Tibial nerve (tissue), 4 donors: Measurements from ENCODE around the gene HECTD4. TPM values are rescaled to one million over a fixed set of nuclear protein-coding genes. Genes with fewer than 3 reads are reported as not detected.

ENCODE experiments used
- DNase-seq, 2 donors: peaks; one replicate each; pipeline ENCODE4 v3.0.0-alpha.2; 2019; ENCODE audit warnings: low spot score in 2 of 2
- H3K27ac ChIP-seq, 4 donors: fragments of 200-600 bp; sonication (generic) in 3 of 4; one replicate each; pipeline ENCODE4 v1.5.1; 2017 to 2019; ENCODE audit warnings: mild to moderate bottlenecking in 1 of 4
- H3K27me3 ChIP-seq, 2 donors: fragments of 200-600 bp; sonication (generic) in 1 of 2; one replicate each; pipeline versions ENCODE4 v1.5.1 to v1.6.0; 2017 to 2019
- H3K36me3 ChIP-seq, 3 donors: fragments of 200-600 bp; sonication (generic); one replicate each; pipeline ENCODE4 v1.5.1; 2018 to 2019
- H3K4me1 ChIP-seq, 4 donors: fragments of 200-600 bp; sonication (generic) in 3 of 4; one replicate each; pipeline ENCODE4 v1.5.1; 2017 to 2019
- H3K4me3 ChIP-seq, 4 donors: fragments of 200-600 bp; sonication (generic) in 3 of 4; one replicate each; pipeline ENCODE4 v1.5.1; 2017 to 2019; ENCODE audit warnings: mild to moderate bottlenecking in 1 of 4, moderate library complexity in 1 of 4
- H3K9me3 ChIP-seq, 4 donors: fragments of 200-600 bp; sonication (generic) in 3 of 4; one replicate each; pipeline ENCODE4 v1.5.1; 2017 to 2019
- EP300 ChIP-seq, 2 donors: sonication (generic); formaldehyde crosslinking; IDR thresholded peaks; one replicate each; pipeline ENCODE4 v1.6.1; 2017; ENCODE audit warnings: antibody characterized with exemption in 2 of 2, mild to moderate bottlenecking in 1 of 2
- POLR2A ChIP-seq, 2 donors: fragments of 450-650 bp; IDR thresholded peaks; one replicate each; pipeline ENCODE4 v1.6.1; 2017; ENCODE audit warnings: antibody characterized with exemption in 2 of 2, mild to moderate bottlenecking in 2 of 2, moderate library complexity in 2 of 2
- WGBS, 2 donors: methylation state at CpG; one replicate each; pipeline ENCODE4 v1.1.5; 2018; 5-methylcytosine and 5-hydroxymethylcytosine counted together
- total RNA-seq, 4 donors: library from RNA; depleted of rRNA; stranded (reverse); fragments of >200 nt; gene quantifications; one replicate each; pipeline ENCODE4 v1.1.0, GENCODE V29; 2016
- TF ChIP-seq, protein P1 (sequence below), 5 experiments: fragments of 200-600 bp in 3 of 5; fragments of 450-650 bp in 2 of 5; sonication (generic) in 3 of 5; IDR thresholded peaks; one replicate each; pipeline ENCODE4 v1.5.1; 2016 to 2019; ENCODE audit warnings: antibody characterized with exemption in 5 of 5, mild to moderate bottlenecking in 3 of 5, moderate library complexity in 2 of 5

Gene HECTD4
- total RNA-seq, 4 donors from 2014 or later, result 43.0 to 70.5 (median 58.5) TPM

DNA sequence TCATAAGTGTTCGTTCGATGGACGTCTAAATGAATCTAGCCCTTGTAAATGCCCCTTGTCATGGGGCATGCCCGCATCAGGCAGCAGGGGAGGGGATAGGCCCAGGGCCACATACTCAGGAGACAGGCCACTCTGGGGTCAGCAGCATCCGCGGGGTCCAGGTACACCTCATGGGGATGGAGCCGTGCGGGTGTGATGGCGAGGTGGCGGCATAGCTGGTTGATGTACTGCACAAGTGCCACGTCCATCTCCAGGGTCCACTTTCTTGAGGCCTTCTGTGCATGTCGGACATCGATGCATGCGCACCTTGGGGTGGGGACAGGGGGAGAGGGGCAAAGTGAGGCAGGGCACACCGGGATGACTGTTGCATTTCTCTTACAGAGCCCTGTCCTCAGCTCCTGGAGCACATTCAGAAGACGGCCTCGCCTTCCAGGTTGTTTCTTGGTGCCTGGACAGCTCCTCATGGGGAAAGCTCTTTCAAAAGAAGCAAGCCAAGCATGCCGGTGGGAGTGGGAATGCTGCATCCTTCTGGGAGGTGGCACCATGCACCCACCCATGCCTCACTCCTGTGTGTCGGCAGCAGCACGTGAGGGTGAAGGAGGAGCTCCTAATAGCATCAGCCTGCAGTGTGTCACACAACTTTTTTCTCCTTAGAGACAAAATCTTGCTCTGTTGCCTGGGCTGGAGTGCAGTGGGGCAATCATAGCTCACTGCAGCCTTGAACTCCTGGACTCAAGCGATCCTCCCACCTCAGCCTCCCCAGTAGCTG lies 209.5 kb downstream of the HECTD4 start:
- Histone ChIP-seq H3K36me3 (peaks cover 0 to 88% (median 8%) of the 10 kb centered on the region in 3 donors), H3K27me3 (no peaks in the 10 kb centered on the region), H3K4me3 (no peak overlapping the region), H3K4me1 (peaks cover 0 to 13% (median 3%) of the 10 kb centered on the region in 4 donors), H3K9me3 (no peaks in the 10 kb centered on the region), H3K27ac (no peak overlapping the region)
- no peak for TF ChIP-seq POLR2A (IDR thresholded peaks at IDR 0.05)
- TF ChIP-seq EP300 (IDR thresholded peaks at IDR 0.05), result no peak
- TF ChIP-seq, protein P1, sequence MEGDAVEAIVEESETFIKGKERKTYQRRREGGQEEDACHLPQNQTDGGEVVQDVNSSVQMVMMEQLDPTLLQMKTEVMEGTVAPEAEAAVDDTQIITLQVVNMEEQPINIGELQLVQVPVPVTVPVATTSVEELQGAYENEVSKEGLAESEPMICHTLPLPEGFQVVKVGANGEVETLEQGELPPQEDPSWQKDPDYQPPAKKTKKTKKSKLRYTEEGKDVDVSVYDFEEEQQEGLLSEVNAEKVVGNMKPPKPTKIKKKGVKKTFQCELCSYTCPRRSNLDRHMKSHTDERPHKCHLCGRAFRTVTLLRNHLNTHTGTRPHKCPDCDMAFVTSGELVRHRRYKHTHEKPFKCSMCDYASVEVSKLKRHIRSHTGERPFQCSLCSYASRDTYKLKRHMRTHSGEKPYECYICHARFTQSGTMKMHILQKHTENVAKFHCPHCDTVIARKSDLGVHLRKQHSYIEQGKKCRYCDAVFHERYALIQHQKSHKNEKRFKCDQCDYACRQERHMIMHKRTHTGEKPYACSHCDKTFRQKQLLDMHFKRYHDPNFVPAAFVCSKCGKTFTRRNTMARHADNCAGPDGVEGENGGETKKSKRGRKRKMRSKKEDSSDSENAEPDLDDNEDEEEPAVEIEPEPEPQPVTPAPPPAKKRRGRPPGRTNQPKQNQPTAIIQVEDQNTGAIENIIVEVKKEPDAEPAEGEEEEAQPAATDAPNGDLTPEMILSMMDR (IDR thresholded peaks at IDR 0.05), result no peak
- 95 to 96% methylated on average over 21 of the region's 21 CpGs for WGBS, 2 donors
- no peak for DNase-seq

DNA sequence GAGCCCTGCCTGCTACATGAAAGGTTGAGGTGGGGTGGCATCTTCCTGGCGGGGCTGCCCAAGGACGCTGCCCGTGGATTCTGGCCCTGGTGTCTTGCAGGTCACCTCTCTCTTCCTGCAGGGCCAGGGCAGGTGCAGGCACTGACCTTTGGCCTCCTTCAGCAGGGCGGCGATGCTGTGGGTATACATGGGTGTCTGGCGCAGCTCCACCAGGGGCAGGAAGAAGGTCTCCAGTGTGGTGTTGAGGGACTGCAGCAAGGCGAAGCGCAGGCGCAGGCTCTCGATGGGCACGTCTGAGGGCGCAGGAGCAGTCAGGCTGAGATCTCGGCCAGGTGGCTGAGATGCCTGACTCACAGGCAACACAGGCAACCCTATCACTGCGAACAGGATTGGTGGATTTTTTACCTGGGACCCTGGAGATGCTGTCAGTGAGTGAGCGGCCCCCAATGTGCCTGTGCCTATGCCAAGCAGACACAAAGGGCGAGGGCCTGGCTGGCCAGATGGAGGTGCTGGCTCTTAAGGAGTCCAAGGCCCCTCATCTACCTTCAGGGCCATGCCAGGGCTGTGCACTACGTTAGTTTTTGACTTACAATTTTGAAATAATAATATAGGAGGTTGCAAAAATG lies 211.1 kb downstream of the HECTD4 start:
- peaks cover 0 to 96% (median 8%) of the 10 kb centered on the region in 3 donors for H3K36me3 ChIP-seq
- 89 to 90% methylated on average over 17 of the region's 17 CpGs for WGBS, 2 donors

GRCh38 chr12:112170376-112170775 lies 211.9 kb downstream of the HECTD4 start:
- H3K4me3 ChIP-seq, result no peak overlapping the region
- no peaks in the 10 kb centered on the region for H3K9me3 ChIP-seq
- H3K27me3 ChIP-seq, result no peaks in the 10 kb centered on the region
- H3K27ac ChIP-seq, result no peak overlapping the region
- peaks cover 0 to 5% (median 0%) of the 10 kb centered on the region in 4 donors for H3K4me1 ChIP-seq
- DNase-seq, result peak in 1 of 2 donors; percentile 43
- 65 to 69% methylated on average over 8 of the region's 8 CpGs for WGBS, 2 donors
- H3K36me3 ChIP-seq, result peaks cover 0 to 95% (median 7%) of the 10 kb centered on the region in 3 donors
- TF ChIP-seq, protein P1 (IDR thresholded peaks at IDR 0.05), result peak in 4 of 5 experiments; percentile 8 to 29 (median 20)
- TF ChIP-seq POLR2A (IDR thresholded peaks at IDR 0.05) (no peak), EP300 (IDR thresholded peaks at IDR 0.05) (no peak)

More for the DNA sequence above, 211.1 kb downstream of the HECTD4 start:
- no peak for TF ChIP-seq EP300 (IDR thresholded peaks at IDR 0.05)
- TF ChIP-seq, protein P1 (IDR thresholded peaks at IDR 0.05), result no peak
- TF ChIP-seq POLR2A (IDR thresholded peaks at IDR 0.05), result no peak
- Histone ChIP-seq H3K27me3 (no peaks in the 10 kb centered on the region), H3K4me1 (peaks cover 0 to 12% (median 0%) of the 10 kb centered on the region in 4 donors), H3K4me3 (no peak overlapping the region), H3K27ac (no peak overlapping the region), H3K9me3 (no peaks in the 10 kb centered on the region)
- no peak for DNase-seq

DNA sequence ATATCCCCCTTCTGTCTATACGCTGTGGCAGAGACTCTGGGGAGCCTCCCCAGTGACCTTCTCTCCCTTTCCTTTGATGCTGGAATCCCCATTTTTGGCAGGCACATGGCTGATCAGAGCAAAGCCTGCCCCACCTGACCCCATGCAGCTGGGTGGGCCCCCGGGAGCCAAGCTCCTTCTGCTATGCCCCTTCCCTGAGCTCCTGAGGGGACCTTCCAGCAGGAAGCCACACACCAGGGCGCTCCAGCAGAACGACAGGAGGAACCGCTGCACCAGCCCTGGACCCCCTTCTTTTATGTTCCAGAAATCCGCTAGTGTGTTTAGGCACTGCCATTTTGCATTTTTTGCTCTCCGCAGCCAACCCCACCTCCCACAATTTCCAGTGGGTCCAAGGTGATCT lies 212.3 kb downstream of the HECTD4 start:
- TF ChIP-seq EP300 (IDR thresholded peaks at IDR 0.05) (no peak), POLR2A (IDR thresholded peaks at IDR 0.05) (no peak)
- TF ChIP-seq, protein P1 (IDR thresholded peaks at IDR 0.05), result no peak
- WGBS, 2 donors, result 92% methylated on average over 7 of the region's 7 CpGs
- no peak overlapping the region for H3K4me3 ChIP-seq
- H3K27me3 ChIP-seq, result no peaks in the 10 kb centered on the region
- no peaks in the 10 kb centered on the region for H3K9me3 ChIP-seq
- H3K27ac ChIP-seq, result no peak overlapping the region
- peaks cover 0 to under 1% (median 0%) of the 10 kb centered on the region in 4 donors for H3K4me1 ChIP-seq
- DNase-seq, result no peak
- H3K36me3 ChIP-seq, result peaks cover 0 to 91% (median 3%) of the 10 kb centered on the region in 3 donors
